ENCODE results near the gene ADGRG7.

The ADGRG7 gene

GRCh38 chr3:100740207-100740606, 130.8 kb downstream of the ADGRG7 start:
- peaks cover 38% of the 10 kb centered on the region for H3K4me1 ChIP-seq (ENCODE audit: low read depth, poor library complexity, severe bottlenecking)
- no peak overlapping the region for H3K4me3 ChIP-seq (IDR thresholded peaks at IDR 0.05; ENCODE audit: insufficient read depth, low read depth, low read length)
- no peaks in the 10 kb centered on the region for H3K27me3 ChIP-seq (ENCODE audit: insufficient read depth, low read depth)
- no peaks in the 10 kb centered on the region for H3K36me3 ChIP-seq (ENCODE audit: insufficient read depth)
- H3K27ac ChIP-seq: no peak overlapping the region
- no peaks in the 10 kb centered on the region for H3K79me2 ChIP-seq (ENCODE audit: insufficient read depth, low read depth)
- no peak overlapping the region for H3K9ac ChIP-seq
- H3K4me2 ChIP-seq: no peak overlapping the region
- H2AFZ ChIP-seq (ENCODE audit: low read depth): no peak overlapping the region
- H4K20me1 ChIP-seq (ENCODE audit: insufficient read depth): no peaks in the 10 kb centered on the region
- TF ChIP-seq CTCF (conservative IDR thresholded peaks at IDR 0.05; ENCODE audit: low read depth, low read length): no peak

- Histone ChIP-seq H4K20me1 (ENCODE audit: insufficient read depth) (no peaks in the 10 kb centered on the region), H3K36me3 (ENCODE audit: insufficient read depth) (peaks cover 5% of the 10 kb centered on the region; the same call in 1 of the 2 replicates), H3K27me3 (ENCODE audit: insufficient read depth, low read depth) (no peaks in the 10 kb centered on the region), H3K4me3 (IDR thresholded peaks at IDR 0.05; ENCODE audit: insufficient read depth, low read depth, low read length) (no peak overlapping the region), H3K79me2 (ENCODE audit: insufficient read depth, low read depth) (no peaks in the 10 kb centered on the region), H3K4me1 (ENCODE audit: low read depth, poor library complexity, severe bottlenecking) (peaks cover 7% of the 10 kb centered on the region), H2AFZ (ENCODE audit: low read depth) (no peak overlapping the region), H3K4me2 (no peak overlapping the region), H3K27ac (no peak overlapping the region), H3K9ac (no peak overlapping the region)
- TF ChIP-seq CTCF (conservative IDR thresholded peaks at IDR 0.05; ENCODE audit: low read depth, low read length): no peak
These were observed 134.1 kb downstream of the ADGRG7 start for GRCh38 chr3:100743535-100743934.

GRCh38 chr3:100744671-100745070, 135.3 kb downstream of the ADGRG7 start:
- Histone ChIP-seq H3K27me3 (ENCODE audit: insufficient read depth, low read depth) (no peaks in the 10 kb centered on the region), H3K27ac (no peak overlapping the region), H4K20me1 (ENCODE audit: insufficient read depth) (no peaks in the 10 kb centered on the region), H3K9ac (no peak overlapping the region), H3K4me3 (IDR thresholded peaks at IDR 0.05; ENCODE audit: insufficient read depth, low read depth, low read length) (no peak overlapping the region), H3K4me2 (no peak overlapping the region), H3K36me3 (ENCODE audit: insufficient read depth) (peaks cover 5% of the 10 kb centered on the region; the same call in 1 of the 2 replicates), H2AFZ (ENCODE audit: low read depth) (no peak overlapping the region), H3K79me2 (ENCODE audit: insufficient read depth, low read depth) (no peaks in the 10 kb centered on the region), H3K4me1 (ENCODE audit: low read depth, poor library complexity, severe bottlenecking) (no peaks in the 10 kb centered on the region)
- TF ChIP-seq CTCF (conservative IDR thresholded peaks at IDR 0.05; ENCODE audit: low read depth, low read length): no peak
